Measurements from ENCODE around the gene AFAP1L2. TPM values are rescaled to one million over a fixed set of nuclear protein-coding genes. Genes with fewer than 3 reads are reported as not detected.

Gene AFAP1L2
- total RNA-seq, 2 experiments from 2014 or later: 2.3 to 8.6 TPM

DNA sequence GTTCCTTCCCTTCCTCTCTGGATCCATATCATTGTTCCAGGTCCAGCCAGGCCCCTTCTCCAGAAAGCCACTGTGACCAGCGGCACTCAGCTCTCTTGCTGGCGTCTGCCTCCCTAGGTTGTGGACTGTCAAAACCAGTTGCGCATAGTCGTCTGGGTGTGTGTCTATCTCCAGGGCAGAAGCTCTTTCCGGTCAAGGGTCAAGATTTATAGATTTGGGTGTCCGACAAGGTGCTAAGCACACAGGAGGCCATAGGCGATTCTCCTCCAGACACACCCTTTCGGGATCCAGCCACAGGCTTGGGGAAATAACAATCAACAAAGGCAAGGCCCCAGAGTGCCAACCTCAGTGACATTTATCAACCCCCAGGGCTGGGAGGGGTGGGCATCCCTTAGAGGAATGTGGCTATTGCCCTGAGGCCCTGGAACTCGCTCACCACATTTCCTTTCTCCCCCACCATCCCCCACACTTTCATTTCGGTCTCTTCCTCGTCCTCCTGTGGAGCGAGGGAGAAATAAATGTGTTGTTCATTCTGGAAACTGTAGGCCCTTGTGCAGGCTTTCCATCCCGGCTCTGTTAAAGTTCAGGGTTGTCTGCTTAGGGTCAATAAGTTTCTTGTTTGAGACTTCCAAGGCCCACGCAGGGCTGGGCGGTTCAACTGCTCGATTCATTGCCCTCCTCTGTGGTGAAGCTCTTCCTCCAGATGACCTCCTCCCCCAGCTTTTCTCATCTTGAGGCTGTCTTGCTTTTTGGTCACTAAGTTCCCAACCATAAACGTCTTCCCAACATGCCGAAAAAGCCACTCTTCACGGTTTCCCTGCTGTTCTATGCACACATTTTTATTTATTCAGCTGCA lies 57.9 kb downstream of the AFAP1L2 start:
- intact Hi-C loops (cut with micrococcal nuclease; ENCODE audit: unreplicated experiment): no loop called here
- no peak overlapping the region for H3K4me3 ChIP-seq (ENCODE audit: low read depth, low read length, poor library complexity, severe bottlenecking)
- no peak overlapping the region for H2AFZ ChIP-seq (ENCODE audit: low read length)
- H3K9me3 ChIP-seq (ENCODE audit: low read length): no peaks in the 10 kb centered on the region
- ChIA-PET POLR2A (no interaction called here), CTCF (ENCODE audit: unreplicated experiment) (no interaction called here)
- H3K79me2 ChIP-seq (ENCODE audit: insufficient read depth, low read depth, low read length): no peaks in the 10 kb centered on the region
- TF ChIP-seq EZH2phosphoT487 (IDR thresholded peaks at IDR 0.05; ENCODE audit: borderline replicate concordance, low read depth, low read length) (no peak), CTCF (conservative IDR thresholded peaks at IDR 0.05; ENCODE audit: low read length) (no peak)
- no peak for DNase-seq (ENCODE audit: low spot score)
- H3K36me3 ChIP-seq (ENCODE audit: insufficient read depth, low read length): no peaks in the 10 kb centered on the region
- no peaks in the 10 kb centered on the region for H4K20me1 ChIP-seq (ENCODE audit: insufficient read depth, low read length)
- H3K4me1 ChIP-seq (ENCODE audit: insufficient read depth, low read length, poor library complexity, severe bottlenecking): no peaks in the 10 kb centered on the region
- H3K27ac ChIP-seq (ENCODE audit: low read depth, low read length, poor library complexity, severe bottlenecking): no peak overlapping the region
- no peaks in the 10 kb centered on the region for H3K9me2 ChIP-seq (ENCODE audit: insufficient read depth, low read length)
- no peak overlapping the region for H3K4me2 ChIP-seq (ENCODE audit: low read length)
- no TSS peak for BruUV-seq (replicated peaks)

GRCh38 chr10:114345701-114346100 lies 58.6 kb downstream of the AFAP1L2 start:
- no peaks in the 10 kb centered on the region for H3K4me1 ChIP-seq (ENCODE audit: insufficient read depth, low read length, poor library complexity, severe bottlenecking)
- no peak overlapping the region for H3K27ac ChIP-seq (ENCODE audit: low read depth, low read length, poor library complexity, severe bottlenecking)
- H3K36me3 ChIP-seq (ENCODE audit: insufficient read depth, low read length): no peaks in the 10 kb centered on the region
- H4K20me1 ChIP-seq (ENCODE audit: insufficient read depth, low read length): no peaks in the 10 kb centered on the region
- H3K4me3 ChIP-seq (ENCODE audit: low read depth, low read length, poor library complexity, severe bottlenecking): no peak overlapping the region
- ChIA-PET CTCF (ENCODE audit: unreplicated experiment) (no interaction called here), POLR2A (no interaction called here)
- no peaks in the 10 kb centered on the region for H3K79me2 ChIP-seq (ENCODE audit: insufficient read depth, low read depth, low read length)
- H3K4me2 ChIP-seq (ENCODE audit: low read length): no peak overlapping the region
- TF ChIP-seq CTCF (conservative IDR thresholded peaks at IDR 0.05; ENCODE audit: low read length) (no peak), EZH2phosphoT487 (IDR thresholded peaks at IDR 0.05; ENCODE audit: borderline replicate concordance, low read depth, low read length) (no peak)
- DNase-seq (ENCODE audit: low spot score): no peak
- no peak overlapping the region for H2AFZ ChIP-seq (ENCODE audit: low read length)
- no TSS peak for BruUV-seq (replicated peaks)
- H3K9me2 ChIP-seq (ENCODE audit: insufficient read depth, low read length): no peaks in the 10 kb centered on the region
- intact Hi-C loops (cut with micrococcal nuclease; ENCODE audit: unreplicated experiment): no loop called here
- no peaks in the 10 kb centered on the region for H3K9me3 ChIP-seq (ENCODE audit: low read length)
